ENCODE data around the gene ABCC3. TPM values are rescaled to one million over a fixed set of nuclear protein-coding genes. Genes with fewer than 3 reads are reported as not detected.

The ABCC3 gene
- total RNA-seq, 4 donors from 2014 or later: 297 to 655 (median 533) TPM

- intact Hi-C loops (cut with DNase I; ENCODE audit: low total_unique reads): no loop called here
- H3K36me3 ChIP-seq: no peaks in the 10 kb centered on the region
- H3K27me3 ChIP-seq: no peaks in the 10 kb centered on the region
- no peak overlapping the region for H3K4me3 ChIP-seq
- TF ChIP-seq POLR2A (IDR thresholded peaks at IDR 0.05) (no peak), EP300 (IDR thresholded peaks at IDR 0.05; ENCODE audit: low read depth) (no peak), POLR2AphosphoS5 (IDR thresholded peaks at IDR 0.05) (no peak)
- TF ChIP-seq, protein P1, sequence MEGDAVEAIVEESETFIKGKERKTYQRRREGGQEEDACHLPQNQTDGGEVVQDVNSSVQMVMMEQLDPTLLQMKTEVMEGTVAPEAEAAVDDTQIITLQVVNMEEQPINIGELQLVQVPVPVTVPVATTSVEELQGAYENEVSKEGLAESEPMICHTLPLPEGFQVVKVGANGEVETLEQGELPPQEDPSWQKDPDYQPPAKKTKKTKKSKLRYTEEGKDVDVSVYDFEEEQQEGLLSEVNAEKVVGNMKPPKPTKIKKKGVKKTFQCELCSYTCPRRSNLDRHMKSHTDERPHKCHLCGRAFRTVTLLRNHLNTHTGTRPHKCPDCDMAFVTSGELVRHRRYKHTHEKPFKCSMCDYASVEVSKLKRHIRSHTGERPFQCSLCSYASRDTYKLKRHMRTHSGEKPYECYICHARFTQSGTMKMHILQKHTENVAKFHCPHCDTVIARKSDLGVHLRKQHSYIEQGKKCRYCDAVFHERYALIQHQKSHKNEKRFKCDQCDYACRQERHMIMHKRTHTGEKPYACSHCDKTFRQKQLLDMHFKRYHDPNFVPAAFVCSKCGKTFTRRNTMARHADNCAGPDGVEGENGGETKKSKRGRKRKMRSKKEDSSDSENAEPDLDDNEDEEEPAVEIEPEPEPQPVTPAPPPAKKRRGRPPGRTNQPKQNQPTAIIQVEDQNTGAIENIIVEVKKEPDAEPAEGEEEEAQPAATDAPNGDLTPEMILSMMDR (IDR thresholded peaks at IDR 0.05): no peak
- WGBS, 2 donors (ENCODE audit: low coverage in 1 of 2): 92 to 100% methylated on average over 1 to 2 of the region's 2 CpGs
- H3K9me3 ChIP-seq: no peaks in the 10 kb centered on the region
- no peak for DNase-seq
- in situ Hi-C loops (cut with MboI; ENCODE audit: low pct_ligation_motif_present in 1 of 4, low pct_unique_long_range_greater_than_20kb in 1 of 4, low sequenced_read_pairs in 3 of 4): no loop called here
- peak overlapping the region in 3 of 4 donors; percentile 98 to 99 (median 98) for H3K27ac ChIP-seq
- H3K4me1 ChIP-seq: peaks cover 21 to 38% (median 33%) of the 10 kb centered on the region in 4 donors
Observed at GRCh38 chr17:50710025-50710424, 75.3 kb downstream of the ABCC3 start.

- no peak overlapping the region for H3K27ac ChIP-seq
- intact Hi-C loops (cut with DNase I; ENCODE audit: low total_unique reads): no loop called here
- TF ChIP-seq POLR2AphosphoS5 (IDR thresholded peaks at IDR 0.05) (no peak), POLR2A (IDR thresholded peaks at IDR 0.05) (no peak), EP300 (IDR thresholded peaks at IDR 0.05; ENCODE audit: low read depth) (no peak)
- TF ChIP-seq, protein P1 (IDR thresholded peaks at IDR 0.05): no peak
- H3K9me3 ChIP-seq: no peaks in the 10 kb centered on the region
- DNase-seq: no peak
- no peak overlapping the region for H3K4me3 ChIP-seq
- peaks cover 21 to 32% (median 29%) of the 10 kb centered on the region in 4 donors for H3K4me1 ChIP-seq
- in situ Hi-C loops (cut with MboI; ENCODE audit: low pct_ligation_motif_present in 1 of 4, low pct_unique_long_range_greater_than_20kb in 1 of 4, low sequenced_read_pairs in 3 of 4): no loop called here
- H3K27me3 ChIP-seq: no peaks in the 10 kb centered on the region
- H3K36me3 ChIP-seq: no peaks in the 10 kb centered on the region
- 86% methylated on average over 1 to 4 of the region's 4 CpGs for WGBS, 2 donors (ENCODE audit: low coverage in 1 of 2)
Observed at GRCh38 chr17:50710650-50711049, 76.0 kb downstream of the ABCC3 start.

GRCh38 chr17:50712641-50713040 lies 78.0 kb downstream of the ABCC3 start:
- intact Hi-C loops (cut with DNase I; ENCODE audit: low total_unique reads): no loop called here
- 91% methylated on average over 9 of the region's 9 CpGs for WGBS, 2 donors (ENCODE audit: low coverage in 1 of 2)
- TF ChIP-seq, protein P1 (IDR thresholded peaks at IDR 0.05): no peak
- TF ChIP-seq POLR2A (IDR thresholded peaks at IDR 0.05): no peak
- no peak for TF ChIP-seq EP300 (IDR thresholded peaks at IDR 0.05; ENCODE audit: low read depth)
- TF ChIP-seq POLR2AphosphoS5 (IDR thresholded peaks at IDR 0.05): no peak
- no peak overlapping the region for H3K4me3 ChIP-seq
- H3K4me1 ChIP-seq: peaks cover 11 to 19% (median 17%) of the 10 kb centered on the region in 4 donors
- H3K9me3 ChIP-seq: no peaks in the 10 kb centered on the region
- in situ Hi-C loops (cut with MboI; ENCODE audit: low pct_ligation_motif_present in 1 of 4, low pct_unique_long_range_greater_than_20kb in 1 of 4, low sequenced_read_pairs in 3 of 4): no loop called here
- no peak overlapping the region for H3K27ac ChIP-seq
- no peaks in the 10 kb centered on the region for H3K36me3 ChIP-seq
- no peaks in the 10 kb centered on the region for H3K27me3 ChIP-seq
- DNase-seq: no peak

GRCh38 chr17:50715471-50715870 lies 80.8 kb downstream of the ABCC3 start:
- 95 to 100% methylated on average over 3 of the region's 3 CpGs for WGBS, 2 donors (ENCODE audit: low coverage in 1 of 2)
- TF ChIP-seq POLR2A (IDR thresholded peaks at IDR 0.05) (no peak), EP300 (IDR thresholded peaks at IDR 0.05; ENCODE audit: low read depth) (no peak), POLR2AphosphoS5 (IDR thresholded peaks at IDR 0.05) (no peak)
- TF ChIP-seq, protein P1 (IDR thresholded peaks at IDR 0.05): no peak
- DNase-seq: no peak
- no peak overlapping the region for H3K4me3 ChIP-seq
- no peak overlapping the region for H3K27ac ChIP-seq
- H3K4me1 ChIP-seq: peaks cover 0 to 5% (median 2%) of the 10 kb centered on the region in 4 donors
- intact Hi-C loops (cut with DNase I; ENCODE audit: low total_unique reads): no loop called here
- no peaks in the 10 kb centered on the region for H3K27me3 ChIP-seq
- H3K9me3 ChIP-seq: no peaks in the 10 kb centered on the region
- in situ Hi-C loops (cut with MboI; ENCODE audit: low pct_ligation_motif_present in 1 of 4, low pct_unique_long_range_greater_than_20kb in 1 of 4, low sequenced_read_pairs in 3 of 4): no loop called here
- no peaks in the 10 kb centered on the region for H3K36me3 ChIP-seq
